HG03159 (cell line): ENCODE data around the gene WDR82.

Experiments used
- ATAC-seq: cut with Tn5 transposase; IDR thresholded peaks from one replicate; pipeline ENCODE4 v1.9.1; 2021; ENCODE audit warnings: mild to moderate bottlenecking, moderate library complexity; ENCODE audit not compliant: unreplicated experiment

WDR82 gene

DNA sequence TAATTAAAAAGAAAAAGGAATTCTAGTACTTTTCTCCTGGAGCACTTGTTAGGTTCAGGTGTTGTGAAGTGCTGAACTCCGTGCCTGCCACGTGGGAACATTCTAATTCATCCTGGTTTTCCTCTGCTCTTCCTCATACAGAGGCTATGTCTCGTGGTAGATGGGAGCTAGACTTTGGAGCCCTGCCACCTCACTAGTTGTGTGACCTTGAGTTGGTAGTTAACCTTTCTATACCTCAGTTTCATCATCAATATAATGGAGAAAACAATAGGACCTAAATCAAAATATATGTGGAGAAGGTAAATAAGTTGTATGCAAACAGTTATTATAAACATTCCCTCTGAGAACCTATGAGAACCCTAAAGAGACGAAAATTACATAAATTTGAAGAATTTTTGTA lies 69.9 kb downstream of the WDR82 start:
- ATAC-seq: no peak

- ATAC-seq: no peak
These were observed 72.6 kb downstream of the WDR82 start for GRCh38 chr3:52205727-52206372.
